ENCODE results near the gene MCF2L2. TPM values are rescaled to one million over a fixed set of nuclear protein-coding genes. Genes with fewer than 3 reads are reported as not detected.
"Not testable (repeated sequence)": the region's sequence is repeated elsewhere in the genome, so short reads cannot be mapped to it uniquely, and the experiment has no call there.

Gene MCF2L2, protein sequence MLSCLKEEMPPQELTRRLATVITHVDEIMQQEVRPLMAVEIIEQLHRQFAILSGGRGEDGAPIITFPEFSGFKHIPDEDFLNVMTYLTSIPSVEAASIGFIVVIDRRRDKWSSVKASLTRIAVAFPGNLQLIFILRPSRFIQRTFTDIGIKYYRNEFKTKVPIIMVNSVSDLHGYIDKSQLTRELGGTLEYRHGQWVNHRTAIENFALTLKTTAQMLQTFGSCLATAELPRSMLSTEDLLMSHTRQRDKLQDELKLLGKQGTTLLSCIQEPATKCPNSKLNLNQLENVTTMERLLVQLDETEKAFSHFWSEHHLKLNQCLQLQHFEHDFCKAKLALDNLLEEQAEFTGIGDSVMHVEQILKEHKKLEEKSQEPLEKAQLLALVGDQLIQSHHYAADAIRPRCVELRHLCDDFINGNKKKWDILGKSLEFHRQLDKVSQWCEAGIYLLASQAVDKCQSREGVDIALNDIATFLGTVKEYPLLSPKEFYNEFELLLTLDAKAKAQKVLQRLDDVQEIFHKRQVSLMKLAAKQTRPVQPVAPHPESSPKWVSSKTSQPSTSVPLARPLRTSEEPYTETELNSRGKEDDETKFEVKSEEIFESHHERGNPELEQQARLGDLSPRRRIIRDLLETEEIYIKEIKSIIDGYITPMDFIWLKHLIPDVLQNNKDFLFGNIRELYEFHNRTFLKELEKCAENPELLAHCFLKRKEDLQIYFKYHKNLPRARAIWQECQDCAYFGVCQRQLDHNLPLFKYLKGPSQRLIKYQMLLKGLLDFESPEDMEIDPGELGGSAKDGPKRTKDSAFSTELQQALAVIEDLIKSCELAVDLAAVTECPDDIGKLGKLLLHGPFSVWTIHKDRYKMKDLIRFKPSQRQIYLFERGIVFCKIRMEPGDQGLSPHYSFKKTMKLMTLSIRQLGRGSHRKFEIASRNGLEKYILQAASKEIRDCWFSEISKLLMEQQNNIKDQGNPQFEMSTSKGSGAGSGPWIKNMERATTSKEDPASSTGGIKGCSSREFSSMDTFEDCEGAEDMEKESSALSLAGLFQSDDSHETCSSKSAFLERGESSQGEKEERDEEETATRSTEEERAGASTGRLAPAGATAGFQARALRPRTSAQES
- total RNA-seq (2014; rRNA removed; shearing (Covaris generic)) (not detected in 2 replicates), polyA plus RNA-seq (2016; fragmentation: Nextera tagmentation; extraction: Ambion mirVana) (0.03 TPM in 1 of 2 replicates, not detected in the other)

DNA sequence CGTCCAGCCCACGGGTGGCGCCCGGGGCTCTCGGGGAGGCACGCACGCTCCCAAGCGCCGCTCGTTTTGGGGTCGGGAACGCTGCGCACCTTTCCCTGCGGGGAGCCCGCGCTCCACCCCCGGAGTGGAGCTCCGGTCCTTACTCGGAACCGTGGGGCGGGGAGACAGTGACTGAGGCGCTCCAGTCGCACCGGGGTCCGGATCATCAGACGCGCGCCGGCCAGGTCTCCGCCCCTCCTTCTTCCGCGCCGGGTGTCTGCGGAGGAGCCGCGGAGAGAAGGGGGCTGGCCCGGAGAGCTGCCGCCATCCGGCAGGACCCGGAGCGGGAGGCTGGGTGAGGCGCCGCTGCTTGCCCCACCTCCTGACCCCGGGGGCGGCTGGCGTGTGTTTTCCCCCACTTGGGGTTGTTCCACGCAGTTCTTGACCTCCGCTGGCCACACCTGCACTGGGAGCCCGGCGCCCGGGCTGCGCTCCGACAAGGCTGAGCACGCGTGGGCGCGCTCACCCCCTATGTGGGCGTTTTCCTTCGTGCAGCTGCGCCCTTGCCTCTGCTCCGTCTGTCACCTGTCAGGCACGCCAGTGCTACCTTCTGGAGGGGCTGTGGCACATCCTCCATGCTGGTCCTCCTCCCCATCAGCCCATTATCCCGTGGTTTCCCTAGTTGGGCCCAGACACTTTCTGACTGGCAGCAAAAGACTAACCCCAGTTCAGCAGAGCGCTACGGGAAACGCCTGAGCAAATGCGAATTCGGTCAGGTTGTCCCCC is at the start of gene MCF2L2:
Gene MCF2L2, minus strand, starts transcription at position 173 of the 765 bp plus-strand sequence. CDS start 642 bp downstream, outside the sequence.
- no peaks in the 10 kb centered on the region for H4K20me1 ChIP-seq (ENCODE audit: insufficient read depth)
- peak within 1 kb of the TSS; percentile 75 for H3K4me3 ChIP-seq
- 2 to 3% methylated on average over 54 to 62 of the region's 68 CpGs for WGBS, 2 experiments (ENCODE audit: low coverage in 1 of 2, low lambda C conversion rate in 2 of 2, missing lambda C conversion rate in 2 of 2)
- no peaks in the 10 kb centered on the region for H3K9me3 ChIP-seq (ENCODE audit: low read depth)
- H3K4me1 ChIP-seq (ENCODE audit: insufficient read depth): 0 out of 2 replicates have a peak, but pooled peaks cover 3% of the 10 kb centered on the region
- no peaks in the 10 kb centered on the region for H3F3A ChIP-seq (ENCODE audit: insufficient read depth)
- in situ Hi-C loops (cut with MboI): no loop called here
- H3K36me3 ChIP-seq (ENCODE audit: low read depth): no peaks in the 10 kb centered on the region
- peak within 1 kb of the TSS; percentile 25; the same call in 1 of the 2 replicates for H3K9ac ChIP-seq
- peaks cover 63% of the 10 kb centered on the region for H3K27me3 ChIP-seq (replicated peaks; ENCODE audit: insufficient read depth)
- no peak within 1 kb of the TSS for H3K27ac ChIP-seq
- no peaks in the 10 kb centered on the region for H3K79me2 ChIP-seq (ENCODE audit: insufficient read depth)
- no peak for TF ChIP-seq EZH2phosphoT487 (IDR thresholded peaks at IDR 0.05; ENCODE audit: insufficient read depth, low read depth)
- TF ChIP-seq EZH2 (IDR thresholded peaks at IDR 0.05; ENCODE audit: insufficient read depth, poor library complexity, severe bottlenecking): no peak
- DNase-seq: peak; percentile 60
- H2AFZ ChIP-seq: peak within 1 kb of the TSS; percentile 79
- H3K9me2 ChIP-seq (ENCODE audit: insufficient read depth): no peaks in the 10 kb centered on the region
- peak within 1 kb of the TSS; percentile 86 for H3K4me2 ChIP-seq (ENCODE audit: unreplicated experiment)

DNA sequence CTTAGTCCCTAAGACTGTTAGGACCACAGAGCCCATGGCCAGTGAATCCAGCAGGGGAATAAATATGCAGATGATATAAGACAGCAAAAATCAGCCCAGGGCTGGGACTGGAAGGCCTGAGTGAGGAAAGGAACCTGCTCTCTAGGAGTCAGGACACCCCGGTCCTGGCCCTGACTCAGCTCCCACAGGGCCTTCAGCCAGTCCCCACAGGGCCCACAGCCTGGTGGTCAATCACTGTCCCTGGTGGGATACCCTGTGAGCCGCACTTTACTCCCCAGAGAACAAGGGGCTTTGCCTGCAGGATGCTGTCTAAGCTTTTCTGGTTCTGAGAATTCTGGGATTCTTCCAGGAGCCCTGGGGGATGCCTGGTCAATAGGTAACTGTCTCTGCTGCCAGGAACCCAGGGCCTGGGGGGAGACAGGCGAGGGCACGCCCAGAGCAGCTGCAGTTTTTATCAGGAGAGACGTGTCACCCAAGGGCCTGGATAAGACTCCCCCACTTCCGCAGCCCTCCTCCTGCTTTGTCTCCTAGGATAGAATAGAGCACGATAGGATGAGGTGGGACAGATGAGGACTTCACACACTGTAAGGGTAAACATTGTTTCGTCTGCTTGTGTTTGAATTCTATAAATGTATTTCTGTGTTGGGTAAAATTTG is 49.5 kb upstream of the MCF2L2 start:
- H3K9me3 ChIP-seq (ENCODE audit: low read depth): no peaks in the 10 kb centered on the region
- H3K9me2 ChIP-seq (ENCODE audit: insufficient read depth): no peaks in the 10 kb centered on the region
- no peak for TF ChIP-seq EZH2phosphoT487 (IDR thresholded peaks at IDR 0.05; ENCODE audit: insufficient read depth, low read depth)
- TF ChIP-seq EZH2 (IDR thresholded peaks at IDR 0.05; ENCODE audit: insufficient read depth, poor library complexity, severe bottlenecking): no peak
- no peaks in the 10 kb centered on the region for H4K20me1 ChIP-seq (ENCODE audit: insufficient read depth)
- no peak overlapping the region for H3K4me3 ChIP-seq
- DNase-seq: no peak
- H3K27me3 ChIP-seq (replicated peaks; ENCODE audit: insufficient read depth): peaks cover 4% of the 10 kb centered on the region
- no peak overlapping the region for H3K4me2 ChIP-seq (ENCODE audit: unreplicated experiment)
- no peaks in the 10 kb centered on the region for H3K36me3 ChIP-seq (ENCODE audit: low read depth)
- in situ Hi-C loops (cut with MboI): loop anchor here (10.0 kb wide), 1 partner anchor 287 kb away; no protein-coding TSS in a partner anchor
- H3K4me1 ChIP-seq (ENCODE audit: insufficient read depth): 0 out of 2 replicates have a peak, but pooled peaks cover 3% of the 10 kb centered on the region
- no peak overlapping the region for H3K9ac ChIP-seq
- H2AFZ ChIP-seq: no peak overlapping the region
- 0 out of 2 replicates have a peak, but pooled peaks cover 1% of the 10 kb centered on the region for H3F3A ChIP-seq (ENCODE audit: insufficient read depth)
- no peaks in the 10 kb centered on the region for H3K79me2 ChIP-seq (ENCODE audit: insufficient read depth)
- H3K27ac ChIP-seq: no peak overlapping the region
- 59 to 62% methylated on average over 8 of the region's 8 CpGs for WGBS, 2 experiments (ENCODE audit: low coverage in 1 of 2, low lambda C conversion rate in 2 of 2, missing lambda C conversion rate in 2 of 2)

DNA sequence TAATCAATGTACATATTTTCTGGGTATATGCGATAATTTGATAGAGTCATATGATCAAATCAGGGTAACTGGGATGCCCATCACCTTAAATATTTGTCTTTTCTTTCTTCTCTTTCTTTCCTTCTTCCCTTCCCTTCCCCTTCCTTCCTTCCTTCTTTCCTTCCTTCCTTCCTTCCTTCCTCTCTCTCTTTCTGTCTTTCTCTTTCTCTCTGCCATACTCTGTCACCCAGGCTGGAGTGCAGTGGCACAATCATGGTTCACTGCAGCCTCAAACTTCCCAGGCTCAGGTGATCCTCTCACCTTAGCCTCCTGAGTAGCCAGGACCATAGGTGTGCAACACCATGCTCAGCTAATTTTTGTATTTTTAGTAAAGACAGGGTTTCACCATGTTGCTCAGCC is 47.3 kb upstream of the MCF2L2 start:
- not testable (repeated sequence) for H3K9me2 ChIP-seq (ENCODE audit: insufficient read depth); H3K9me3 ChIP-seq (ENCODE audit: low read depth); H3F3A ChIP-seq (ENCODE audit: insufficient read depth); H3K36me3 ChIP-seq (ENCODE audit: low read depth); H3K4me2 ChIP-seq (ENCODE audit: unreplicated experiment); H3K27ac ChIP-seq; H3K4me3 ChIP-seq; H3K4me1 ChIP-seq (ENCODE audit: insufficient read depth); H2AFZ ChIP-seq; H3K79me2 ChIP-seq (ENCODE audit: insufficient read depth); H3K27me3 ChIP-seq (replicated peaks; ENCODE audit: insufficient read depth); DNase-seq; H3K9ac ChIP-seq; H4K20me1 ChIP-seq (ENCODE audit: insufficient read depth)
- in situ Hi-C loops (cut with MboI): loop anchor here (10.0 kb wide), 1 partner anchor 289 kb away; no protein-coding TSS in a partner anchor
- WGBS, 2 experiments (ENCODE audit: low coverage in 1 of 2, low lambda C conversion rate in 2 of 2, missing lambda C conversion rate in 2 of 2): 67 to 87% methylated on average over 1 of the region's 1 CpG
